Measurements from ENCODE around the gene PRKCA.

PRKCA gene

GRCh38 chr17:66375121-66375520 lies 72.7 kb downstream of the PRKCA start:
- H2BK12ac ChIP-seq (ENCODE audit: low read length) = no peak overlapping the region
- H4K91ac ChIP-seq (ENCODE audit: low read depth, low read length, poor library complexity) = no peak overlapping the region
- no peak overlapping the region for H3K4me3 ChIP-seq (ENCODE audit: low read length in 2 of 2)
- H3K23ac ChIP-seq (ENCODE audit: low read depth, low read length, poor library complexity) = no peak overlapping the region
- no peak overlapping the region for H3K4me2 ChIP-seq (ENCODE audit: insufficient read depth, low read length, poor library complexity, severe bottlenecking)
- H2BK120ac ChIP-seq (ENCODE audit: low read depth, low read length) = no peak overlapping the region
- H2AK5ac ChIP-seq (ENCODE audit: low read depth, low read length) = no peak overlapping the region
- H3K4ac ChIP-seq (ENCODE audit: low read length) = no peak overlapping the region
- no peaks in the 10 kb centered on the region for H3K79me1 ChIP-seq (ENCODE audit: low read depth, low read length)
- no peak overlapping the region for H4K8ac ChIP-seq (ENCODE audit: low read depth, low read length)
- peaks cover 7 to 16% of the 10 kb centered on the region in 2 donors for H3K4me1 ChIP-seq (ENCODE audit: control insufficient read depth in 2 of 2, insufficient read depth in 1 of 2, low read depth in 1 of 2, low read length in 2 of 2)
- no peak overlapping the region for H3K27ac ChIP-seq (replicated peaks; ENCODE audit: low read length)
- no peak for DNase-seq (ENCODE audit: low spot score)
- no peak overlapping the region for H2BK15ac ChIP-seq (ENCODE audit: low read length)
- no peaks in the 10 kb centered on the region for H3K36me3 ChIP-seq (replicated peaks in 1 of 2; ENCODE audit: control insufficient read depth in 2 of 2, insufficient read depth in 2 of 2, low read length in 2 of 2)
- no peak overlapping the region for H3K14ac ChIP-seq (ENCODE audit: low read length)
- H3K9ac ChIP-seq (ENCODE audit: low read depth, low read length, poor library complexity) = no peak overlapping the region
- WGBS, 2 donors (ENCODE audit: extremely low coverage in 2 of 2, insufficient read length in 2 of 2, insufficient replicate concordance in 1 of 2) = no CpG with 5 or more reads among the region's 8 CpGs
- no peak overlapping the region for H2BK5ac ChIP-seq (ENCODE audit: low read length)
- H3K27me3 ChIP-seq (ENCODE audit: control insufficient read depth in 3 of 3, insufficient read depth in 3 of 3, low read depth in 1 of 3, low read length in 3 of 3) = peaks cover 0 to 56% (median 2%) of the 10 kb centered on the region in 3 experiments
- no peak overlapping the region for H2AFZ ChIP-seq (ENCODE audit: low read length)
- H3K18ac ChIP-seq (ENCODE audit: low read length) = no peak overlapping the region
- H3K9me3 ChIP-seq (replicated peaks in 1 of 2; ENCODE audit: control insufficient read depth in 2 of 2, insufficient read depth in 1 of 2, low read depth in 1 of 2, low read length in 2 of 2) = no peaks in the 10 kb centered on the region

DNA sequence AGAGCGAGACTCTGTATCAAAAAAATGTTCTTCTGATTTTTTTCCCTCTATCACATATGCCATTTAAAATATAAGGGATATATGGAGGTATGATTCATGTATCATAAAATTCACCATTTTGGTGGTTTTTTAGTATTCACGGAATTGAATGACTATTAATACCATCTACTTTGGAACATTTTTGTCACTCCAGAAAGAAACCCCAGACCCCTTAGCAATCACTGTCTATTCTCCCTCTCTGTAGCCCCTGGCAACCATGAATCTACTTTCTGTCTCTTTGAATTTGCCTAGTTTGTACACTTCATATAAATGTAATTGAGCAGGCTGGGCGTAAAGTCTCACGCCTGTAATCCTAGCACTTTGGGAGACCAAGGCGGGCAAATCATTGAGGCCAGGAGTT lies 75.9 kb downstream of the PRKCA start:
- H3K4me2 ChIP-seq (ENCODE audit: insufficient read depth, low read length, poor library complexity, severe bottlenecking) = no peak overlapping the region
- no peak overlapping the region for H4K8ac ChIP-seq (ENCODE audit: low read depth, low read length)
- H3K14ac ChIP-seq (ENCODE audit: low read length) = no peak overlapping the region
- peaks cover 0 to 29% (median 0%) of the 10 kb centered on the region in 3 experiments for H3K27me3 ChIP-seq (ENCODE audit: control insufficient read depth in 3 of 3, insufficient read depth in 3 of 3, low read depth in 1 of 3, low read length in 3 of 3)
- H3K9ac ChIP-seq (ENCODE audit: low read depth, low read length, poor library complexity) = no peak overlapping the region
- H3K4ac ChIP-seq (ENCODE audit: low read length) = no peak overlapping the region
- DNase-seq (ENCODE audit: low spot score) = no peak
- no peaks in the 10 kb centered on the region for H3K9me3 ChIP-seq (replicated peaks in 1 of 2; ENCODE audit: control insufficient read depth in 2 of 2, insufficient read depth in 1 of 2, low read depth in 1 of 2, low read length in 2 of 2)
- H2BK120ac ChIP-seq (ENCODE audit: low read depth, low read length) = no peak overlapping the region
- peaks cover 10 to 16% of the 10 kb centered on the region in 2 donors for H3K4me1 ChIP-seq (ENCODE audit: control insufficient read depth in 2 of 2, insufficient read depth in 1 of 2, low read depth in 1 of 2, low read length in 2 of 2)
- no peak overlapping the region for H2AK5ac ChIP-seq (ENCODE audit: low read depth, low read length)
- no peak overlapping the region for H2AFZ ChIP-seq (ENCODE audit: low read length)
- H4K91ac ChIP-seq (ENCODE audit: low read depth, low read length, poor library complexity) = no peak overlapping the region
- H2BK5ac ChIP-seq (ENCODE audit: low read length) = no peak overlapping the region
- no peaks in the 10 kb centered on the region for H3K79me1 ChIP-seq (ENCODE audit: low read depth, low read length)
- H3K23ac ChIP-seq (ENCODE audit: low read depth, low read length, poor library complexity) = no peak overlapping the region
- WGBS, 2 donors (ENCODE audit: extremely low coverage in 2 of 2, insufficient read length in 2 of 2, insufficient replicate concordance in 1 of 2) = no CpG with 5 or more reads among the region's 5 CpGs
- H3K4me3 ChIP-seq (ENCODE audit: low read length in 2 of 2) = no peak overlapping the region
- no peak overlapping the region for H3K18ac ChIP-seq (ENCODE audit: low read length)
- H3K27ac ChIP-seq (replicated peaks; ENCODE audit: low read length) = no peak overlapping the region
- H2BK12ac ChIP-seq (ENCODE audit: low read length) = no peak overlapping the region
- no peaks in the 10 kb centered on the region for H3K36me3 ChIP-seq (replicated peaks in 1 of 2; ENCODE audit: control insufficient read depth in 2 of 2, insufficient read depth in 2 of 2, low read length in 2 of 2)
- no peak overlapping the region for H2BK15ac ChIP-seq (ENCODE audit: low read length)

DNA sequence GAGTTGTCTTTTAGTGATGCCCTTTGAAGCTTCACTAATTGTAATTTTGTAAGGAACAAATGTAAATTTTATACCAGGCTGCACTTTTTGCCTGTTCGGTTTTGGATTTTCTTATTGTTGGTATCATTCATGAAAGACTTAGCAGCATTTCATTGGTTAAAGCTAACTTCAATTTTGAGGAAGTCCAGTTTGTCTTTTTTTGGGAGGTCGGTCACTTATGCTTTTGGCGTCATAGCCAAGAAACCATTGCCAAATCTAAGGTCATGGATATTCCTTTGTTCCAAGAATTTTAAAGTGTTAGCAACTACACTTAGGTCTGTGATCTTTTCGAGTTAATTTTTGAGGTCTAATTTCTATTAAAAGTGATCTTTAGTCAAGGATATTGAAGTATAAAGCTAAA lies 77.1 kb downstream of the PRKCA start:
- H3K9me3 ChIP-seq (replicated peaks in 1 of 2; ENCODE audit: control insufficient read depth in 2 of 2, insufficient read depth in 1 of 2, low read depth in 1 of 2, low read length in 2 of 2) = no peaks in the 10 kb centered on the region
- no peak overlapping the region for H3K4me2 ChIP-seq (ENCODE audit: insufficient read depth, low read length, poor library complexity, severe bottlenecking)
- DNase-seq (ENCODE audit: low spot score) = no peak
- no CpG with 5 or more reads among the region's 4 CpGs for whole genome bisulfite sequencing, 2 donors (ENCODE audit: extremely low coverage in 2 of 2, insufficient read length in 2 of 2, insufficient replicate concordance in 1 of 2)
- H2BK15ac ChIP-seq (ENCODE audit: low read length) = no peak overlapping the region
- H3K4me3 ChIP-seq (ENCODE audit: low read length in 2 of 2) = no peak overlapping the region
- H2BK5ac ChIP-seq (ENCODE audit: low read length) = no peak overlapping the region
- H3K27me3 ChIP-seq (ENCODE audit: control insufficient read depth in 3 of 3, insufficient read depth in 3 of 3, low read depth in 1 of 3, low read length in 3 of 3) = peaks cover 0 to 20% (median 0%) of the 10 kb centered on the region in 3 experiments
- H3K9ac ChIP-seq (ENCODE audit: low read depth, low read length, poor library complexity) = no peak overlapping the region
- H2AK5ac ChIP-seq (ENCODE audit: low read depth, low read length) = no peak overlapping the region
- H3K18ac ChIP-seq (ENCODE audit: low read length) = no peak overlapping the region
- no peak overlapping the region for H3K27ac ChIP-seq (replicated peaks; ENCODE audit: low read length)
- H3K23ac ChIP-seq (ENCODE audit: low read depth, low read length, poor library complexity) = no peak overlapping the region
- H2AFZ ChIP-seq (ENCODE audit: low read length) = no peak overlapping the region
- no peak overlapping the region for H2BK12ac ChIP-seq (ENCODE audit: low read length)
- no peak overlapping the region for H3K4ac ChIP-seq (ENCODE audit: low read length)
- H4K91ac ChIP-seq (ENCODE audit: low read depth, low read length, poor library complexity) = no peak overlapping the region
- no peaks in the 10 kb centered on the region for H3K36me3 ChIP-seq (replicated peaks in 1 of 2; ENCODE audit: control insufficient read depth in 2 of 2, insufficient read depth in 2 of 2, low read length in 2 of 2)
- no peak overlapping the region for H4K8ac ChIP-seq (ENCODE audit: low read depth, low read length)
- no peaks in the 10 kb centered on the region for H3K79me1 ChIP-seq (ENCODE audit: low read depth, low read length)
- H2BK120ac ChIP-seq (ENCODE audit: low read depth, low read length) = no peak overlapping the region
- no peak overlapping the region for H3K14ac ChIP-seq (ENCODE audit: low read length)
- peaks cover 4 to 8% of the 10 kb centered on the region in 2 donors for H3K4me1 ChIP-seq (ENCODE audit: control insufficient read depth in 2 of 2, insufficient read depth in 1 of 2, low read depth in 1 of 2, low read length in 2 of 2)

GRCh38 chr17:66379996-66380395 lies 77.6 kb downstream of the PRKCA start:
- no CpG with 5 or more reads among the region's 2 CpGs for WGBS, 2 donors (ENCODE audit: extremely low coverage in 2 of 2, insufficient read length in 2 of 2, insufficient replicate concordance in 1 of 2)
- H3K4me1 ChIP-seq (ENCODE audit: control insufficient read depth in 2 of 2, insufficient read depth in 1 of 2, low read depth in 1 of 2, low read length in 2 of 2) = peaks cover 4% of the 10 kb centered on the region in 2 donors
- H2BK5ac ChIP-seq (ENCODE audit: low read length) = no peak overlapping the region
- no peak overlapping the region for H4K91ac ChIP-seq (ENCODE audit: low read depth, low read length, poor library complexity)
- no peak overlapping the region for H2AFZ ChIP-seq (ENCODE audit: low read length)
- H2BK120ac ChIP-seq (ENCODE audit: low read depth, low read length) = no peak overlapping the region
- H4K8ac ChIP-seq (ENCODE audit: low read depth, low read length) = no peak overlapping the region
- no peak overlapping the region for H3K4me3 ChIP-seq (ENCODE audit: low read length in 2 of 2)
- H3K79me1 ChIP-seq (ENCODE audit: low read depth, low read length) = no peaks in the 10 kb centered on the region
- no peak overlapping the region for H3K14ac ChIP-seq (ENCODE audit: low read length)
- no peak overlapping the region for H3K27ac ChIP-seq (replicated peaks; ENCODE audit: low read length)
- DNase-seq (ENCODE audit: low spot score) = no peak
- H2BK12ac ChIP-seq (ENCODE audit: low read length) = no peak overlapping the region
- peaks cover 0 to 18% (median 0%) of the 10 kb centered on the region in 3 experiments for H3K27me3 ChIP-seq (ENCODE audit: control insufficient read depth in 3 of 3, insufficient read depth in 3 of 3, low read depth in 1 of 3, low read length in 3 of 3)
- H3K9ac ChIP-seq (ENCODE audit: low read depth, low read length, poor library complexity) = no peak overlapping the region
- H2BK15ac ChIP-seq (ENCODE audit: low read length) = no peak overlapping the region
- no peaks in the 10 kb centered on the region for H3K9me3 ChIP-seq (replicated peaks in 1 of 2; ENCODE audit: control insufficient read depth in 2 of 2, insufficient read depth in 1 of 2, low read depth in 1 of 2, low read length in 2 of 2)
- no peaks in the 10 kb centered on the region for H3K36me3 ChIP-seq (replicated peaks in 1 of 2; ENCODE audit: control insufficient read depth in 2 of 2, insufficient read depth in 2 of 2, low read length in 2 of 2)
- no peak overlapping the region for H2AK5ac ChIP-seq (ENCODE audit: low read depth, low read length)
- no peak overlapping the region for H3K23ac ChIP-seq (ENCODE audit: low read depth, low read length, poor library complexity)
- no peak overlapping the region for H3K4me2 ChIP-seq (ENCODE audit: insufficient read depth, low read length, poor library complexity, severe bottlenecking)
- no peak overlapping the region for H3K18ac ChIP-seq (ENCODE audit: low read length)
- H3K4ac ChIP-seq (ENCODE audit: low read length) = no peak overlapping the region

All from neuronal stem cell (in vitro differentiated cells).